H4 (cell line): ENCODE data around the gene PILRA. TPM values are rescaled to one million over a fixed set of nuclear protein-coding genes. Genes with fewer than 3 reads are reported as not detected.
"Not testable (repeated sequence)": the region's sequence is repeated elsewhere in the genome, so short reads cannot be mapped to it uniquely, and the experiment has no call there.

ENCODE experiments used
- DNase-seq: peaks from one replicate; pipeline ENCODE4 v3.0.0-alpha.2; 2015; ENCODE audit warnings: low spot score
- total RNA-seq: library from RNA; depleted of rRNA; stranded (reverse); fragments of >200 nt; shearing (Covaris generic); gene quantifications from 2 replicates; pipeline ENCODE4 v1.2.3, GENCODE V29; 2014; rRNA removed

Gene PILRA
- total RNA-seq, 1 experiment from 2014 or later = 0.54 TPM

GRCh38 chr7:100434297-100435144 lies 61.2 kb downstream of the PILRA start:
- DNase-seq = no peak

DNA sequence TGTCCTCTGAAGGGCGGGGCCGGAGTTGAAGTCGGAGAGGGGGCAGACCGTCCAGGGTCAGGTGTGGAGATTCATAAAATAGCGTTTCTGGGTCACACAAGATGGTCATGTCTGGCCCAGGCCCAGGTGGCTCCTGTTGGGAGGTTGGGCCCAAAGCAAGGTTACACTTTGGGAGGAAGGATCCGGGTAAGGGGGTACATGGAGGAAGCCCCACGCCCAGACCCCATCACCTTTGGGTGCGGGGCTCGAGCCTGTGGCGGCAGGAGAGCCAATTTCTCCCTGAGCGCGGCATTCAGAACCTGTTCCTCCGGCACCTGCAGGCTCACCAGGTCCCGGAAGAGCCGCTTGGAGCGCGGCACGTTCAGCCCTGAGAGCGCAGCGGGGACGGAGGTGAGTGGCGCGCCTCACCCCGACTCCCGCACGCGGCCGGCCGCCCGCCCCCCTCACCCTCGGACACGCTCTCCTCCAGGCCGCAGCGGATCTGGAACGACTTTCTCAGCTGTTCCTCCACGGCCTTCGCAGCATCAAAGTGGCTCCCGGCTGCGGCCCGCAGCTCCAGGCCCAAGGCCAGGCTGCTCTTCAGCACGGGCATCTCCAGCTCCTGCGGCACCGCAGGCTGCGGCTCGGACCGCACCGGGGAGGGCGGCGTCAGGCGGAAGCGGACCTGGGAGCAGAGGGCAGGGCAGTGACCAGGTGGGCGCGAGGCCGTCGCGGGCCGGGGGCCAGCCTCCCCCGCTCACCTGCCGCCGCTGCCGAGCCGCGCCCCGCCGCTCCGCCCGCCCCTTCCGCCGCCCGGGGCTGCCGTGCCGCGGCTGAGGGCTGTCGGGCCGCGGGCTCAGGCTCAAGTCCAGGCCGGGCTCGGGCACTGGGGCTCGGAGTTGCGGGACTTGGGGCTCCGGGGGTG lies 62.4 kb downstream of the PILRA start:
- no peak for DNase-seq

DNA sequence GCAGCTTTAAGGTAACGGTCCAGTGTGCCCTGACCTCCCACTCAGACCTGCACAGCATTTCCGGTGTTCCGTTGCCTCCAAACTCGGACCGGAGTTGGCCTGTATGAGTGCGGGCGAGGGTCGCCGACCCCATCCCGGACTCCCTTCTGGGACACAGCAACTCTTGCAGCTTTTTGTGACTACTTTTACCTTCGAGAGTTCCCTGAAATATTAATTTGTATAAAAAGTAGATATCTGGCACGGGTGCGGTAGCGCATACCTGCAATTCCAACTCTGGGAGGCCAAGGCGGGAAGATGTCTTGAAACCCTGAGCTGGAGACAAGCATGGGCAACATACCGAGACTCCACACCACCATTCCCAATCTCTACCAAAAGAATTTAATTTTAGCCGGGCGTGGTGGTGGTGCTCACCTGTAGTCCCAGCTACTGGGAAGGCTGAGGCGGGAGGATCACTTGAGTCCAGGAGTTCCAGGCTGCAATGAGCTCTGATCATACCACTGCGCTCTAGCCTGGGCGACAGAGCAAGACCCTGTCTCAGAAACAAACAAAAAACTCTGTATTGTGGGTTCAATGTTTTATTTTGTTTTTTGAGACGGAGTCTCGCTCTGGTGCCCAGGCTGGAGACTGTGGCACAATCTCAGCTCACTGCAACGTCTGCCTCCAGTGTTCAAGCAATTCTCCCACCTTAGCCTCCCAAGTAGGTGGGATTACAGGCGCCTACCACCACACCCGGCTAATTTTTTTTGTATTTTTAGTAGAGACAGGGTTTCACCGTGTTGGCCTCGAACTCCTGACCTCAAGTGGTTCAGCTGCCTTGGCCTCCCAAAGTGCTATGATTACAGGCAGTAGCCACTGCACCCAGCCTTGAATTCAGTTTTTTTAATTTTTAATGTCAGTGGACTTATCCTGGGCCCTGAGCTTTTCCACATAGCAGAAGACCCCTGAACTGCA lies 64.1 kb downstream of the PILRA start:
- DNase-seq = no peak

GRCh38 chr7:100438172-100438571 lies 64.9 kb downstream of the PILRA start:
- no peak for DNase-seq

DNA sequence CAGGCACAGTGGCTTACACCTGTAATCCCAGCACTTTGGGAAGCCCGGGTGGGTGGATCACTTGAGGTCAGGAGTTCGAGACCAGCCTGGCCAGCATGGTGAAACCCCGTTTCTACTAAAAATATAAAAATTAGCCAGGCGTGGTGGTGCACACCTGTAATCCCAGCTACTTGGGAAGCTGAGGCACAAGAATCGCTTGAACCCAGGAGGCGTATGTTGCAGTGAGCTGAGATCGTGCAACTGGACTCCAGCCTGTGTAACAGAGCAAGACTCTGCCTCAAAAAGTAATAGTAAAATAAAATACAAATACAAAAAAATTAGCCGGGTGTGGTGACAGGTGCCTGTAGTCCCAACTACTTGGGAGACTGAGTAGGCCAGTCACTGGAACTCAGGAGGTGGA lies 65.4 kb downstream of the PILRA start:
- DNase-seq = not testable (repeated sequence)

DNA sequence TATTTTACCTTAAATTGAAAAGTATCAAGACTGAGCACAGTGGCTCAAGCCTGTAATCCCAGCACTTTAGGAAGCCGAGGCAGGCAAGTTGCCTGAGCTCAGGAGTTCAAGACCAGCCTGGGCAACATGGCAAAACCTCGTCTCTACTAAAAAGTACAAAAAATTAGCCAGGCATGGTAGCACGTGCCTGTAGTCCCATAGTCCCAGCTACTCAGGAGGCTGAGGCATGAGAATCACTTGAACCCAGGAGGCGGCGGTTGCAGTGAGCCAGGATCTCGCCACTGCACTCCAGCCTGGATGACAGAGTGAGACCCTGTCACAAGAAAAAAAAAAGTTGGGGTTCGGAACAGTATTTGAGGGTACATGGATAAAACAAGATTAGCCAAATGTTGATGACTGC lies 66.0 kb downstream of the PILRA start:
- not testable (repeated sequence) for DNase-seq

DNA sequence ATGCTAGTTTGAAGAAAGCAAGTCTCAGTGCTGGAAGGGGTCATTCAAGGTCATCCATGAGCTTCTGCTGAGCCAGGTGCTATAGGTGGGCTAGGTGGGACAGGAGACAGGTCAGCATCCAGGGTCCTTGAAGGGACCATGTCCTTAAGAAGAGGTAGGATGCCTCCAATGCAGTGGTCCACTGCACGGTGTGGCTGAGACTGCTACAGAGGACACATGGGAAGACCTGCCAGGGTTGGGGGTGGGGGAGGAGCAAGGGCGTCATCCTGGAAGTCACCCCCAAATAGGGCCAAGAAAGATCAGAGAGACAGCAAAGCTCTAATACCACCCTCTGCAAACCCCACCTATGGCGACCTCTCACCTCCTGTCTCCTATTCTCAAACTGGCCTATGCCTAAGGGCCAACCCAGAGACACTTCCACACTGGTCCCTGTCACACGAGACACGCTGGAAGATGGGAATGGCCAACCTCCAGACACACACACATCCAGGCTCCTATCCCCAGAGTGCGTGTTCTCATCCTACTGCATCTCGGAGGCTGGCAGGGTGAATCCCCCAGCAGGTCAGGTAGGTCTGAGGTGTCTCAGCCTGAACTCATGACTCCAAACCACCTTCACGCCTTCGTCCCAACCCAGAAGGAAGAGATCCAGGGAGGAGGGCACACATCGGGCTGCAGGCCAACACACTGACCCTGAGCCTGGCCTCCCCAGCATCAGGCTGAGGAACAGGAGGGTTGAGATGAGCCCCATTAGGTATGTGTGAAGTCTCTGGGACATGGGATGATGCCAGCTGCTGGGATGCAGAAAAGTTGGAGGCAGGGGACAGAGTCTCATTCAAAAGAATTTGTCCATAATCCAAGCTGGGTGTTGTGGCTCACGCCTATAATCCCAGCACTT lies 68.6 kb downstream of the PILRA start:
- no peak for DNase-seq

GRCh38 chr7:100443096-100443840 lies 70.0 kb downstream of the PILRA start:
- no peak for DNase-seq

GRCh38 chr7:100444311-100445278 lies 71.3 kb downstream of the PILRA start:
- no peak for DNase-seq

DNA sequence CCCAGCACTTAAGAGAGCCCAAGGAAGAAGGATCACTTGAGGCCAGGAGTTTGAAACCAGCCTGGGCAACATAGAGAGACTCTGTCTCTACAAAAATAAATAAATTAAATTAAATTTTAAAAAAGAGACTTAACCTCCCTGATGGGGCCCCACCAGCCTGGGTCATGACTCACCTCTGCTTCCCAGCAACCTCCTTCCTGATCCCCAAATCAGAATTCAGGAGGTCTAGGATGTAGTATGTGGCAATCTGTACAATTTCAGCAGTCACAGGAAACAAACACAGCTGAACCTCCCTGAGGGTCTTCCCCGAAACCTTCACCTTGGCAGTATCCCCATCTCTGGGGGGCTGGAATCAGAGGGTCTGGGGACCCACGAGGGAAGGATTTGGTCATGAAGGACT lies 72.8 kb downstream of the PILRA start:
- no peak for DNase-seq

DNA sequence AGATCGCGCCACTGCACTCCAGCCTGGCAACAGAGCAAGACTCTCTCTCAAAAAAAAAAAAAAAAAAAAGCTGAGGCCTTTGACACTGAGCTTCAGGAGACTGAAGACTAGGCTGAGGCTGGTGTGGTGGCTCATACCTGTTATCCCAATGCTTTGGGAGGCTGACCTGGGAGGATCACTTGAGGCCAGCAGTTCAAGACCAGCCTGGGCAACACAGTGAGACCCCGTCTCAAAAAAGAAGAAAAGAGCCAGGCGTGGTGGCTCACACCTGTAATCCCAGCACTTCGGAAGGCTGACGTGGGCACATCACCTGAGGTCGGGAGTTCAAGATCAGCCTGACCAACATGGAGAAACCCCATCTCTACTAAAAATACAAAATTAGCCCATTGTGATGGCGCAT lies 74.1 kb downstream of the PILRA start:
- DNase-seq = not testable (repeated sequence)

DNA sequence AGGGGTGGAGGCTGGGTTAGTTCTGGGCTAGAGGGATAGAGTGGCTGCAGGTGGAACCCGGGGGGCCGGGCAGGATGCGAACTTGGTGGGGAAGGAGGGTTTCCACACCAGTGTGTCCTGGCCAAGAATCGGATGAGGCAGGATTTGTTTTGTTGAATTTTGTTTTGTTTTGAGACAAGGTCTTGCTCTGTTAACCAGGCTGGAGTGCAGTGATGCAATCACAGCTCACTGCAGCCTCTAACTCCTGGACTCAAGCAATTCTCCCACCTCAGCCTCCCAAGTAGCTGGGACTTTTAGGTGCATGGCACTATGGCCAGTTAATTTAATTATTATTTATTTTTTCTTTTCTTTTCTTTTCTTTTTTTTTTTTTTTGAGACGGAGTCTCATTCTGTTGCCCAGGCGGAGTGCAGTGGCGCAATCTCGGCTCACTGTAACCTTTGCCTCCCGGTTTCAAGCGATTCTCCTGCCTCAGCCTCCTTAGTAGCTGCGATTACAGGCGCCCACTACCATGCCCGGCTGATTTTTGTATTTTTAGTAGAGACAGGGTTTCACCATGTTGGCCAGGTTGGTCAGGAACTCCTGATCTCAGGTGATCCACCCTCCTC lies 76.0 kb downstream of the PILRA start:
- peak; percentile 1 for DNase-seq

Other genes starting within 250 kb of the PILRA start
- 0.52 and 1.6 TPM in 2 replicates for gene MBLAC1, start 246.5 kb upstream of the PILRA start, total RNA-seq
- gene LAMTOR4, start 224.6 kb upstream of the PILRA start, total RNA-seq = 217 and 229 TPM in 2 replicates
- gene TRAPPC14, start 214.8 kb upstream of the PILRA start, total RNA-seq = 7.7 and 8.0 TPM in 2 replicates
- 0.33 and 0.62 TPM in 2 replicates for gene GAL3ST4, start 204.9 kb upstream of the PILRA start, total RNA-seq
- 0.95 and 3.6 TPM in 2 replicates for gene GPC2, start 196.1 kb upstream of the PILRA start, total RNA-seq
- 0.35 TPM in 1 of 2 replicates, not detected in the other for gene STAG3, start 195.6 kb upstream of the PILRA start, total RNA-seq
- gene PVRIG, start 153.5 kb upstream of the PILRA start, total RNA-seq = not detected in 2 replicates
- gene SPDYE3, start 65.8 kb upstream of the PILRA start, total RNA-seq = not detected in 2 replicates
- gene PILRB, start 15.4 kb upstream of the PILRA start, total RNA-seq = 4.4 and 4.6 TPM in 2 replicates
- gene ZCWPW1, start 55.2 kb downstream of the PILRA start, total RNA-seq = 1.9 and 2.2 TPM in 2 replicates
- gene MEPCE, start 56.3 kb downstream of the PILRA start, total RNA-seq = 25.8 and 28.5 TPM in 2 replicates
- 22.6 and 31.5 TPM in 2 replicates for gene PPP1R35, start 63.0 kb downstream of the PILRA start, total RNA-seq
- 0.84 and 1.0 TPM in 2 replicates for gene SPACDR, start 90.8 kb downstream of the PILRA start, total RNA-seq
- gene TSC22D4, start 105.7 kb downstream of the PILRA start, total RNA-seq = 19.4 and 28.2 TPM in 2 replicates
- gene NYAP1, start 110.4 kb downstream of the PILRA start, total RNA-seq = not detected in 2 replicates
- 4.9 and 7.6 TPM in 2 replicates for gene AGFG2, start 165.7 kb downstream of the PILRA start, total RNA-seq
- not detected in 2 replicates for gene SAP25, start 200.4 kb downstream of the PILRA start, total RNA-seq
- gene LRCH4, start 212.6 kb downstream of the PILRA start, total RNA-seq = 3.4 TPM in 2 replicates
- gene FBXO24, start 212.8 kb downstream of the PILRA start, total RNA-seq = 0.15 TPM in 1 of 2 replicates, not detected in the other
- gene PCOLCE, start 228.9 kb downstream of the PILRA start, total RNA-seq = 123 and 180 TPM in 2 replicates
- 10.1 and 18.5 TPM in 2 replicates for gene MOSPD3, start 239.1 kb downstream of the PILRA start, total RNA-seq